ENCODE data around the gene TBC1D13. TPM values are rescaled to one million over a fixed set of nuclear protein-coding genes. Genes with fewer than 3 reads are reported as not detected.

The TBC1D13 gene
- total RNA-seq, result 32.8 and 33.3 TPM in 2 replicates
- long read RNA-seq, transcript TBC1D13-202 (12 exons, 3,906 nt), result major isoform, 20 of 40 reads
- long read RNA-seq, partial matches to known transcripts, result 11 of 40 reads
- long read RNA-seq, other reads (novel, unspliced or antisense), result 9 of 40 reads

- peak; percentile 96 for DNase-seq (ENCODE audit: extremely low spot score, unreplicated experiment)
- no peak for TF ChIP-seq CTCF (IDR thresholded peaks at IDR 0.05)
- H3K4me1 Mint-ChIP-seq (ENCODE audit: unreplicated experiment), result peaks cover 24% of the 10 kb centered on the region
- H3K4me3 Mint-ChIP-seq (ENCODE audit: unreplicated experiment), result peak within 1 kb of the TSS; percentile 95
- peak within 1 kb of the TSS; percentile 81 for H3K27ac Mint-ChIP-seq (ENCODE audit: unreplicated experiment)
- no peaks in the 10 kb centered on the region for H3K9me3 Mint-ChIP-seq (ENCODE audit: unreplicated experiment)
- H3K36me3 Mint-ChIP-seq (ENCODE audit: unreplicated experiment), result peaks cover 6% of the 10 kb centered on the region
- H3K27me3 Mint-ChIP-seq (ENCODE audit: unreplicated experiment), result no peaks in the 10 kb centered on the region
Observed at GRCh38 chr9:128786681-128787601, at the start of gene TBC1D13. TSS of gene TBC1D13 (plus strand) at chr9:128787253. CDS start at chr9:128787354, 101 bp downstream.

GRCh38 chr9:128742401-128742800 is 44.7 kb upstream of the TBC1D13 start:
- Mint-ChIP-seq H3K9me3 (ENCODE audit: unreplicated experiment) (no peaks in the 10 kb centered on the region), H3K36me3 (ENCODE audit: unreplicated experiment) (peaks cover 24% of the 10 kb centered on the region), H3K4me1 (ENCODE audit: unreplicated experiment) (no peaks in the 10 kb centered on the region), H3K27ac (ENCODE audit: unreplicated experiment) (no peak overlapping the region), H3K4me3 (ENCODE audit: unreplicated experiment) (no peak overlapping the region), H3K27me3 (ENCODE audit: unreplicated experiment) (no peaks in the 10 kb centered on the region)
- no peak for DNase-seq (ENCODE audit: extremely low spot score, unreplicated experiment)
- TF ChIP-seq CTCF (IDR thresholded peaks at IDR 0.05), result no peak

GRCh38 chr9:128743421-128743820 is 43.6 kb upstream of the TBC1D13 start:
- DNase-seq (ENCODE audit: extremely low spot score, unreplicated experiment), result no peak
- Mint-ChIP-seq H3K9me3 (ENCODE audit: unreplicated experiment) (no peaks in the 10 kb centered on the region), H3K27me3 (ENCODE audit: unreplicated experiment) (no peaks in the 10 kb centered on the region), H3K36me3 (ENCODE audit: unreplicated experiment) (peaks cover 22% of the 10 kb centered on the region), H3K27ac (ENCODE audit: unreplicated experiment) (no peak overlapping the region), H3K4me3 (ENCODE audit: unreplicated experiment) (no peak overlapping the region), H3K4me1 (ENCODE audit: unreplicated experiment) (no peaks in the 10 kb centered on the region)
- no peak for TF ChIP-seq CTCF (IDR thresholded peaks at IDR 0.05)

- TF ChIP-seq CTCF (IDR thresholded peaks at IDR 0.05), result no peak
- Mint-ChIP-seq H3K36me3 (ENCODE audit: unreplicated experiment) (peaks cover 12% of the 10 kb centered on the region), H3K27ac (ENCODE audit: unreplicated experiment) (no peak overlapping the region), H3K4me1 (ENCODE audit: unreplicated experiment) (no peaks in the 10 kb centered on the region), H3K4me3 (ENCODE audit: unreplicated experiment) (no peak overlapping the region), H3K27me3 (ENCODE audit: unreplicated experiment) (no peaks in the 10 kb centered on the region), H3K9me3 (ENCODE audit: unreplicated experiment) (no peaks in the 10 kb centered on the region)
- DNase-seq (ENCODE audit: extremely low spot score, unreplicated experiment), result no peak
Observed at GRCh38 chr9:128747241-128747640, 39.8 kb upstream of the TBC1D13 start.

- Mint-ChIP-seq H3K36me3 (ENCODE audit: unreplicated experiment) (peaks cover 7% of the 10 kb centered on the region), H3K27me3 (ENCODE audit: unreplicated experiment) (no peaks in the 10 kb centered on the region), H3K4me1 (ENCODE audit: unreplicated experiment) (no peaks in the 10 kb centered on the region), H3K9me3 (ENCODE audit: unreplicated experiment) (no peaks in the 10 kb centered on the region), H3K4me3 (ENCODE audit: unreplicated experiment) (no peak overlapping the region), H3K27ac (ENCODE audit: unreplicated experiment) (no peak overlapping the region)
- no peak for DNase-seq (ENCODE audit: extremely low spot score, unreplicated experiment)
- no peak for TF ChIP-seq CTCF (IDR thresholded peaks at IDR 0.05)
Observed at GRCh38 chr9:128750926-128751595, 36.0 kb upstream of the TBC1D13 start.
